ENCODE measurements around the gene SLC6A12.

Gene SLC6A12

GRCh38 chr12:214003-214741, at the start of gene SLC6A12:
TSS of gene SLC6A12 (minus strand) at chr12:214157. CDS start at chr12:209986, 4,171 bp downstream.
- Histone ChIP-seq H3K4me2 (ENCODE audit: low read length) (no peak within 1 kb of the TSS), H3K27me3 (ENCODE audit: insufficient read depth, low read length) (peaks cover 27% of the 10 kb centered on the region; the same call in 1 of the 2 replicates), H3K79me2 (ENCODE audit: insufficient read depth, low read length) (no peaks in the 10 kb centered on the region), H3K4me3 (ENCODE audit: low read depth, low read length, poor library complexity, severe bottlenecking) (no peak within 1 kb of the TSS), H3K36me3 (ENCODE audit: insufficient read depth, low read length) (no peaks in the 10 kb centered on the region), H3K9ac (ENCODE audit: low read length) (no peak within 1 kb of the TSS), H3K4me1 (ENCODE audit: insufficient read depth, low read length, severe bottlenecking) (no peaks in the 10 kb centered on the region), H4K20me1 (ENCODE audit: insufficient read depth, low read length) (no peaks in the 10 kb centered on the region), H3K27ac (ENCODE audit: low read depth, low read length, poor library complexity, severe bottlenecking) (no peak within 1 kb of the TSS), H2AFZ (ENCODE audit: low read length) (no peak within 1 kb of the TSS), H3K9me3 (ENCODE audit: low read length) (no peaks in the 10 kb centered on the region), H3K9me2 (ENCODE audit: low read depth, low read length) (no peaks in the 10 kb centered on the region), H3F3A (ENCODE audit: insufficient read depth, low read length) (no peaks in the 10 kb centered on the region)
- TF ChIP-seq CTCF (IDR thresholded peaks at IDR 0.05; ENCODE audit: low read length) (no peak), EZH2 (IDR thresholded peaks at IDR 0.05; ENCODE audit: borderline replicate concordance, low read length) (no peak)

DNA sequence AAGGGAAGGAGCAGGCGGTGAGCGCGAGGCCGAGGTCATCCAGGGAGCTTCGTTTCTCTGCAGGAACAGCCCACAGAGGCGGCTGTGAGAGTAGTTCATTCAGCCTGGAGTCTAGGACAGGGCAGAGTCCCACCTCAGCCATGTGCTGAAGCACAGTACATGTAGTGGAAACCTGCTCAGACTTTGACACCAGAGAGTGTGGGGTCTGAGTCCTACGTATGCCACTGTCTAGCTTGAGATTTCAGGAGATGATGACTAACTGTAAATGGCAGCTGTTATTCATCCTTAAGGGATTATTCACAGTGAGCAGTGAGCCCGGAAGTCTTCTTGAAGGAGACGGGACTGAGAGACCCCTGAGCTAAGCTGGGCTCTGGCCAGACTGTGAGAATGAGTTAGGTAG, 49.6 kb upstream of the SLC6A12 start:
- no peaks in the 10 kb centered on the region for H3K4me1 ChIP-seq (ENCODE audit: insufficient read depth, low read length, severe bottlenecking)
- no peak overlapping the region for H3K4me2 ChIP-seq (ENCODE audit: low read length)
- no peaks in the 10 kb centered on the region for H3K36me3 ChIP-seq (ENCODE audit: insufficient read depth, low read length)
- no peak overlapping the region for H3K9ac ChIP-seq (ENCODE audit: low read length)
- TF ChIP-seq CTCF (IDR thresholded peaks at IDR 0.05; ENCODE audit: low read length), result no peak
- no peaks in the 10 kb centered on the region for H3F3A ChIP-seq (ENCODE audit: insufficient read depth, low read length)
- no peaks in the 10 kb centered on the region for H3K9me2 ChIP-seq (ENCODE audit: low read depth, low read length)
- H3K9me3 ChIP-seq (ENCODE audit: low read length), result no peaks in the 10 kb centered on the region
- no peaks in the 10 kb centered on the region for H3K79me2 ChIP-seq (ENCODE audit: insufficient read depth, low read length)
- no peak overlapping the region for H2AFZ ChIP-seq (ENCODE audit: low read length)
- H4K20me1 ChIP-seq (ENCODE audit: insufficient read depth, low read length), result no peaks in the 10 kb centered on the region
- H3K27ac ChIP-seq (ENCODE audit: low read depth, low read length, poor library complexity, severe bottlenecking), result no peak overlapping the region
- H3K4me3 ChIP-seq (ENCODE audit: low read depth, low read length, poor library complexity, severe bottlenecking), result no peak overlapping the region
- peaks cover 14% of the 10 kb centered on the region for H3K27me3 ChIP-seq (ENCODE audit: insufficient read depth, low read length)

GRCh38 chr12:262817-263216, 48.9 kb upstream of the SLC6A12 start, which contains the start of gene SLC6A13:
TSS of gene SLC6A13 (minus strand) at chr12:262836. CDS start at chr12:260052, 2,784 bp downstream.
- H3K36me3 ChIP-seq (ENCODE audit: insufficient read depth, low read length), result no peaks in the 10 kb centered on the region
- H3K9ac ChIP-seq (ENCODE audit: low read length), result no peak within 1 kb of the TSS
- H2AFZ ChIP-seq (ENCODE audit: low read length), result no peak within 1 kb of the TSS
- no peak within 1 kb of the TSS for H3K4me3 ChIP-seq (ENCODE audit: low read depth, low read length, poor library complexity, severe bottlenecking)
- no peak within 1 kb of the TSS for H3K4me2 ChIP-seq (ENCODE audit: low read length)
- peaks cover 14% of the 10 kb centered on the region for H3K27me3 ChIP-seq (ENCODE audit: insufficient read depth, low read length)
- no peaks in the 10 kb centered on the region for H3K9me2 ChIP-seq (ENCODE audit: low read depth, low read length)
- no peaks in the 10 kb centered on the region for H3F3A ChIP-seq (ENCODE audit: insufficient read depth, low read length)
- H4K20me1 ChIP-seq (ENCODE audit: insufficient read depth, low read length), result no peaks in the 10 kb centered on the region
- no peaks in the 10 kb centered on the region for H3K4me1 ChIP-seq (ENCODE audit: insufficient read depth, low read length, severe bottlenecking)
- H3K27ac ChIP-seq (ENCODE audit: low read depth, low read length, poor library complexity, severe bottlenecking), result no peak within 1 kb of the TSS
- H3K9me3 ChIP-seq (ENCODE audit: low read length), result no peaks in the 10 kb centered on the region
- H3K79me2 ChIP-seq (ENCODE audit: insufficient read depth, low read length), result no peaks in the 10 kb centered on the region
- TF ChIP-seq EZH2 (IDR thresholded peaks at IDR 0.05; ENCODE audit: borderline replicate concordance, low read length), result no peak
- no peak for TF ChIP-seq CTCF (IDR thresholded peaks at IDR 0.05; ENCODE audit: low read length)
